HAP-1 (cell line): ENCODE measurements around the gene PUS7L.
"Not testable (repeated sequence)": the region's sequence is repeated elsewhere in the genome, so short reads cannot be mapped to it uniquely, and the experiment has no call there.

Experiments used
- DNase-seq, 2 experiments: peaks; one replicate each; pipeline ENCODE4 v3.0.0-alpha.2; 2016 to 2020; ENCODE audit warnings: low spot score in 2 of 2
- H3K27me3 ChIP-seq: fragments of 250-450 bp; sonication (Bioruptor Pico); 2 replicates; pipeline ENCODE4 v1.5.1; 2020; ENCODE audit warnings: low read depth, mild to moderate bottlenecking, moderate library complexity
- H3K36me3 ChIP-seq: fragments of 250-450 bp; sonication (Bioruptor Pico); replicated peaks from 2 replicates; pipeline ENCODE4 v1.5.1; 2020; ENCODE audit warnings: mild to moderate bottlenecking
- H3K4me1 ChIP-seq: fragments of 250-450 bp; sonication (Bioruptor Pico); 2 replicates; pipeline ENCODE4 v1.5.1; 2020; ENCODE audit warnings: mild to moderate bottlenecking
- H3K4me3 ChIP-seq: fragments of 250-450 bp; sonication (Bioruptor Pico); 2 replicates; pipeline ENCODE4 v1.5.1; 2020; ENCODE audit warnings: mild to moderate bottlenecking, moderate library complexity
- H3K9me3 ChIP-seq: fragments of 250-450 bp; sonication (Bioruptor Pico); 2 replicates; pipeline ENCODE4 v1.5.1; 2020; ENCODE audit warnings: mild to moderate bottlenecking, moderate library complexity
- in situ Hi-C: fragments of 300-500 bp; cut with MboI; formaldehyde crosslinking; loops from 3 replicates; pipeline ENCODE4 v1.14.3; 2020; ENCODE audit warnings: low sequenced_read_pairs, inconsistent platforms, mixed read lengths

Gene PUS7L

DNA sequence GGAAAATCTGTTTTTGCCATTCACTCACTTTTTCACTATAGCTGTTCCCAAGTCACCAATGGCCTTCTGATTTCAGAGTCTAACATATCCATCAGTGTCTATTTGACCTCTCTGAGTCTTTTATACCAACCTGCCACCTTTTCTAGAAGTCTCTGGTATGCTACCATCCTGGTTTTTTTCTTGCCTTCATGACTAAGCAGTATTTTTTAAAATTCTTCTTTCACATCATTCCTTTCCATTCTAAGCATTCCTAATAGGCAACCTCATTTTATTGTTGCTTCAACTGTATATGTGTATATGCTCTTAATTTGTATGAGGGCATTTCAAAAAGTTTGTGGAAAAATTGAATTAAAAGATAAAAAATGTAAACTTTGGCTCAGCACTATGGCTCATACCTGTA is 5.2 kb upstream of the PUS7L start:
- in situ Hi-C loops = no loop called here
- no peaks in the 10 kb centered on the region for H3K27me3 ChIP-seq
- no peaks in the 10 kb centered on the region for H3K36me3 ChIP-seq
- no peak overlapping the region for H3K4me3 ChIP-seq
- peaks cover 15% of the 10 kb centered on the region for H3K4me1 ChIP-seq
- no peaks in the 10 kb centered on the region for H3K9me3 ChIP-seq
- DNase-seq = no peak

DNA sequence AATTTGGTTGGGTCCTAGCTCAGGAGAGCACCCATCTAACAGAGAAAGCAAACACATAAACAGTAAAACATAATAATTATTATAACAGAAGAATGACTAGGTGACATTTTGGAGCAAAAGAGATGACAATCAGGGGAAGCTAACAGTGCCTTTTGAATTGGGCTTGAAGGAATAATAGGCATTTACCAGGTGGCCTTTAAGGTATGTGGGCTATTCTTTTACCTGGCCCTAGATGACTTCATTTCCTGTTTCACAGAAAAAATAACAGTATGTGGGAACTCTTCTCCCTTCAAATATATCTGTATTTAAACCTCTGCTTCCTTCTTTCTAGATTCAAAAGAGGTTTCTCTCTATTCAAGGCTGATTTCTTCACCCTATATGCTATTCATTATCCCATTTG is 4.0 kb upstream of the PUS7L start:
- H3K36me3 ChIP-seq = no peaks in the 10 kb centered on the region
- no peak overlapping the region for H3K4me3 ChIP-seq
- H3K9me3 ChIP-seq = no peaks in the 10 kb centered on the region
- peaks cover 23% of the 10 kb centered on the region for H3K4me1 ChIP-seq
- in situ Hi-C loops = no loop called here
- H3K27me3 ChIP-seq = no peaks in the 10 kb centered on the region
- DNase-seq = no peak

DNA sequence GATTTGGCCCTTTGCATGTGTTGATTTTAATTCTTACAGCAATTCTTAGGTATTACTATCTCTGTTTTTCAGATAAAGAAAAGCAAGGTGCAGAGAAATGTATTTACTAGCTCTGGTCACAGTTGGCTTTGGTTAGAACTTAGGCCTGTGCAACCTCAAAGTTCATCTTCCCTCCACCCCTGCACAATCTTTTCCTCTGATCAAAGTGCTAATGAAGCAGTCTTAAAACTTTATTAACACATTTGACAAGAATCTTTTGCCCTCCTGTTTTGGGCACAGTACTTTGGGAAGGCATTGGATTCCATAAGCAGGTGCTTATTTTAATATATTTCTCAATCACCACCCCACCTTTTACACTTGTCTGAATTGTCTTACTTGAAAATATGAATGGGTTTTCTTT is 2.9 kb upstream of the PUS7L start:
- Histone ChIP-seq H3K4me1 (peaks cover 22% of the 10 kb centered on the region), H3K36me3 (no peaks in the 10 kb centered on the region), H3K9me3 (no peaks in the 10 kb centered on the region), H3K27me3 (no peaks in the 10 kb centered on the region), H3K4me3 (no peak overlapping the region)
- DNase-seq = no peak
- in situ Hi-C loops = no loop called here

GRCh38 chr12:43760396-43760795 is 1.8 kb upstream of the PUS7L start:
- no peak for DNase-seq
- H3K36me3 ChIP-seq = no peaks in the 10 kb centered on the region
- H3K4me1 ChIP-seq = peaks cover 16% of the 10 kb centered on the region
- H3K27me3 ChIP-seq = no peaks in the 10 kb centered on the region
- no peak overlapping the region for H3K4me3 ChIP-seq
- in situ Hi-C loops = no loop called here
- H3K9me3 ChIP-seq = no peaks in the 10 kb centered on the region

DNA sequence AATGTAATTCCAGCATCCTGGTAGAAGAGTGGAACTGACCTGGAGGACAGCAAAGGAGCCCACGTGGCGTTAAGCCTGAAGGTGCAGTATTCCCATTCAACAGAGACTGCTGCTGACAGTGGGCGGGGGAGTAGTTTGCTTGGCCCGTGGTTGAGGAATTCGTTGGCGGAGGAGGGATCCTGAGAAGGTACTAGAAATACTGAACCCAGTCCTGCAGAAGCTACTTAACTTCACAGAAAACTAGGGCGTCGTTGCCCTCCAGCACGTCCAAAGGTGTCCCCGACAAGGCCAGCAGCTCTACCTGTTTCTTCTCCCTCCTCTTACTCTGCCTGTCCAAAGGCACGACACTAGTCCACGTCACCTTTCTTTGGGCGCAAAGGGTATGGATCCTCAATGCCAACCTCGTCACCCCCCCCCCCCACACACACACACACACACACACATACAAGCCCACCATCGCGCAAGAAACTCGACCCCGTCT is 303 bp downstream of the PUS7L start:
- in situ Hi-C loops = no loop called here
- Histone ChIP-seq H3K27me3 (no peaks in the 10 kb centered on the region), H3K9me3 (no peaks in the 10 kb centered on the region), H3K4me3 (peak overlapping the region; percentile 54), H3K36me3 (peaks cover 5% of the 10 kb centered on the region; the same call in 1 of the 2 replicates), H3K4me1 (peaks cover 16% of the 10 kb centered on the region)
- peak; percentile 16 to 48 for DNase-seq

DNA sequence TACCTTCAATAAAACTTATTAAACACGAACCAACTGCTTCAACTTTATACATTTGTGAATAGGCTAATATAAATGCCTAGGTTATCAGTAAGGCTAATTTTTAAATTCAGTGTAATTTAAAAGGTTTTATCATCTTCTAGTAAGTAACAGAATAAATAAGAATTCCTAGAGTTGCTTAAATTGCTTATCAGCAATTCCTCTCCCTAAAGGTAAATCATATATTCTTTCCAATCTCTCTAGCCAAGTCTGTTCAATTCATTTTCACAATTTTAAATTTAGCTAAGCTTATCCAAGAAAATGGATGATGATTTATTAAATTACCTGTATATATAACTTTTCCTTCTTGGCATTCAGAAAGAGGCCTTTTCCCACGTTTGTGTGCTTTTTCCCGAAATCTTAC is 4.6 kb downstream of the PUS7L start:
- Histone ChIP-seq H3K36me3 (peaks cover 5% of the 10 kb centered on the region; the same call in 1 of the 2 replicates), H3K9me3 (no peaks in the 10 kb centered on the region), H3K4me3 (no peak overlapping the region), H3K27me3 (no peaks in the 10 kb centered on the region), H3K4me1 (peaks cover 10% of the 10 kb centered on the region)
- no peak for DNase-seq
- in situ Hi-C loops = no loop called here

DNA sequence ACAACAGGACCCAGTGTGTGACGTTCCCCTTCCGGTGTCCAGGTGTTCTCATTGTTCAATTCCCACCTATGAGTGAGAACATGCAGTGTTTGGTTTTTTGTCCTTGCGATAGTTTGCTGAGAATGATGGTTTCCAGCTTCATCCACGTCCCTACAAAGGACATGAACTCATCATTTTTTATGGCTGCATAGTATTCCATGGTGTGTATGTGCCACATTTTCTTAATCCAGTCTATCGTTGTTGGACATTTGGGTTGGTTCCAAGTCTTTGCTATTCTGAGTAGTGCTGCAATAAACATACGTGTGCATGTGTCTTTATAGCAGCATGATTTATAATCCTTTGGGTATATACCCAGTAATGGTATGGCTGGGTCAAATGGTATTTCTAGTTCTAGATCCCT is 7.2 kb downstream of the PUS7L start:
- H3K4me3 ChIP-seq, DNase-seq, in situ Hi-C loops, H3K9me3 ChIP-seq, H3K4me1 ChIP-seq, H3K27me3 ChIP-seq, H3K36me3 ChIP-seq: not testable (repeated sequence)

GRCh38 chr12:43750814-43751213 is 7.8 kb downstream of the PUS7L start:
- no peaks in the 10 kb centered on the region for H3K9me3 ChIP-seq
- no peaks in the 10 kb centered on the region for H3K27me3 ChIP-seq
- peaks cover 5% of the 10 kb centered on the region for H3K36me3 ChIP-seq
- no peak overlapping the region for H3K4me3 ChIP-seq
- H3K4me1 ChIP-seq = no peaks in the 10 kb centered on the region; the same call in 1 of the 2 replicates
- in situ Hi-C loops = no loop called here
- DNase-seq = no peak

DNA sequence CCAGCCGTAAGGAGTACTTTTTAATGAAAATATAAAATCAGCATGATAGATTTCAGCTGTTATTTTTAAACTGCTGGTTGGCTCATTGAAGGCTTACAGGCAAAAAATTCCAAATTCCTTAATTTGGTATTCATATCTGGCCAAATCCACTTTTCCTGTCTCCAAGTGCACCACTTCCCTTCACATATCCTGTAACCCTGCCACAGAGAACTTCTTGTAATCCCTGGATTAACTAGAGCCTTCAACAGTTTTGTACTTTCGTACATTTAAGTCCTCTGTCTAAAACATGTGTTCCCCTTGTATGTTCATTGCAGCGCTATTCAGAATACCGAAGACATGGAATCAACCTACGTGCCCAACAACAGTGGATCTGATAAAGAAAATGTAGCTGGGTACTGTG is 9.6 kb downstream of the PUS7L start:
- Histone ChIP-seq H3K36me3 (peaks cover 5% of the 10 kb centered on the region), H3K4me1 (no peaks in the 10 kb centered on the region; the same call in 1 of the 2 replicates), H3K9me3 (no peaks in the 10 kb centered on the region), H3K27me3 (no peaks in the 10 kb centered on the region), H3K4me3 (no peak overlapping the region)
- in situ Hi-C loops = no loop called here
- DNase-seq = no peak

DNA sequence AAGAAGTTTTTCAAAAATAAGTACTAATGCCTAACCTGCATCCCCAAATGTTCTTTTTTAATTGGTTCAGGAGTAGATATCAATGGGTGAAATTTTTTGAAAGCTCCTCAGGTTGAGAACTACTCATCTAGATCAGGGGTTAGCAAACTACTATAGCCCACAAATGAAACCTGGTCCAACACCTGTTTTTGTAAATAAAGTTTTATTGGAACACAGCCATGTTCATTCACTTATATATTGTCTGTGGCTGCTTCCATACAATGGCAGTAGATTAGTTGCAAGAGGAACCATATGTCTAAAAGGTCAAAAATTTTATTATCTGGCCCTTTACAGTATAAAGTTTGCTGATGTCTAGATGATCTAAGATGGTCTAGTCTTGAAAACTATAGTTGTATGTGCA is 13.8 kb downstream of the PUS7L start:
- no peak overlapping the region for H3K4me3 ChIP-seq
- H3K9me3 ChIP-seq = no peaks in the 10 kb centered on the region
- no peaks in the 10 kb centered on the region for H3K27me3 ChIP-seq
- in situ Hi-C loops = no loop called here
- no peak for DNase-seq
- peaks cover 4% of the 10 kb centered on the region for H3K36me3 ChIP-seq
- H3K4me1 ChIP-seq = no peaks in the 10 kb centered on the region

- Histone ChIP-seq H3K4me1 (peaks cover 6% of the 10 kb centered on the region), H3K9me3 (no peaks in the 10 kb centered on the region), H3K4me3 (no peak overlapping the region), H3K27me3 (no peaks in the 10 kb centered on the region), H3K36me3 (peaks cover 4% of the 10 kb centered on the region)
- in situ Hi-C loops = no loop called here
- DNase-seq = no peak
Measured at GRCh38 chr12:43742106-43742505, 16.5 kb downstream of the PUS7L start.

DNA sequence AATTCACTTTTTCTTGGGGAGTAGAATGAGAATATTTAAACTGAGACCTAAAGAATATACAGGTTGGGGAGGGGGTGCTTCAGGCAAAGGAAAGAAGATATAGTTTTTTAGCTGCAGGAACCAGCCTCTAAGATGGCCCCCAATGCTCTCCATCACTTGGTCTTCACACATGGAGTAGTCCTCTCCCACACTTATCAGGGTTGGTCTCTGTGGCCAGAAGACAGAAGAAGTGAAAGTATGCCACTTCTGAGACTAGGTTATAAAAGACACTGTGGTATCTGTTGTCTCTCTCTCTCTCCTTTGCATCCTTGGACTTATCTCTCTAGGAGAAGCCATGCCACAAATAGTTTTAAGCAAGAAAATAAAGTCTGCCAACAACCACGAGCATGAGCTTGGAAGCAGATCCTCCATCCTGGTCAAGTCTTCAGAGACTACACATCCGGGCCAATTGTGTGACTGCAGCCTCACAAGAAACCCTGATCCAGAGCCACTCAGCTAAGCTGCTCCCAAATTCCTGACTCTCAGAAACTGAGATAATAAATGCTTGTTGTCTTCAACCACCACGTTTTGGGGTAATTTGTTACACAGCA is 18.0 kb downstream of the PUS7L start:
- no peak for DNase-seq
- in situ Hi-C loops = no loop called here
- Histone ChIP-seq H3K4me3 (no peak overlapping the region), H3K4me1 (peaks cover 11% of the 10 kb centered on the region), H3K36me3 (peaks cover 4% of the 10 kb centered on the region), H3K9me3 (no peaks in the 10 kb centered on the region), H3K27me3 (no peaks in the 10 kb centered on the region)

DNA sequence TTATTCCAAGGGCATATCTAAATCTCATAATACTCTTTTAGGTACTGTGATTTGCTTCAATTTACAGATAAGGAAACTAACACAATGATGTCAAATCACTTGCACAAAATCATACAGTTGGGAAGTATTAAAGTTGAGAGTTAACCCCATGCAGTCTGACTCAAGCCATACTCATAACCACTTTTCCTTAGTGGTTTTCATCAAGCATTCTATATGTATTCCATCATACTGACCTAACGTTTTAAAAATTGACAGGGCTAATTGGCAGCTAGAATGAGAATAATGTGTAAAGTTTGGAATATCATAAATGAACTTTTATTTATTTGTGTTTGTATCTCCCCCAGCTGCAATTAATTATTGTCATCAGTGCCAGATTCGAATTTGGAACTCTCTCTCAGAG is 20.9 kb downstream of the PUS7L start:
- H3K4me1 ChIP-seq = peaks cover 11% of the 10 kb centered on the region
- no peak overlapping the region for H3K4me3 ChIP-seq
- H3K27me3 ChIP-seq = no peaks in the 10 kb centered on the region
- no peaks in the 10 kb centered on the region for H3K9me3 ChIP-seq
- in situ Hi-C loops = no loop called here
- DNase-seq = no peak
- peaks cover 4% of the 10 kb centered on the region for H3K36me3 ChIP-seq

GRCh38 chr12:43736927-43737440 is 21.6 kb downstream of the PUS7L start:
- H3K9me3 ChIP-seq = no peaks in the 10 kb centered on the region
- no peak overlapping the region for H3K4me3 ChIP-seq
- in situ Hi-C loops = no loop called here
- no peaks in the 10 kb centered on the region for H3K27me3 ChIP-seq
- H3K4me1 ChIP-seq = peaks cover 11% of the 10 kb centered on the region
- peak; percentile 38 to 94 for DNase-seq
- no peaks in the 10 kb centered on the region; the same call in 1 of the 2 replicates for H3K36me3 ChIP-seq

GRCh38 chr12:43733687-43734086 is 24.9 kb downstream of the PUS7L start:
- Histone ChIP-seq H3K27me3 (no peaks in the 10 kb centered on the region), H3K4me1 (peaks cover 11% of the 10 kb centered on the region), H3K36me3 (no peaks in the 10 kb centered on the region; the same call in 1 of the 2 replicates), H3K4me3 (no peak overlapping the region), H3K9me3 (no peaks in the 10 kb centered on the region)
- in situ Hi-C loops = no loop called here
- DNase-seq = no peak
